Hippocampal formation (tissue), 2 donors: ENCODE results near the gene RARRES2.

Source experiments
- DNase-seq, 2 donors: peaks; one replicate each; lab custom pipeline; 2025; lab: John Stamatoyannopoulos, UW

Gene RARRES2

GRCh38 chr7:150337659-150338081, 3.8 kb downstream of the RARRES2 start:
- DNase-seq, result no peak

DNA sequence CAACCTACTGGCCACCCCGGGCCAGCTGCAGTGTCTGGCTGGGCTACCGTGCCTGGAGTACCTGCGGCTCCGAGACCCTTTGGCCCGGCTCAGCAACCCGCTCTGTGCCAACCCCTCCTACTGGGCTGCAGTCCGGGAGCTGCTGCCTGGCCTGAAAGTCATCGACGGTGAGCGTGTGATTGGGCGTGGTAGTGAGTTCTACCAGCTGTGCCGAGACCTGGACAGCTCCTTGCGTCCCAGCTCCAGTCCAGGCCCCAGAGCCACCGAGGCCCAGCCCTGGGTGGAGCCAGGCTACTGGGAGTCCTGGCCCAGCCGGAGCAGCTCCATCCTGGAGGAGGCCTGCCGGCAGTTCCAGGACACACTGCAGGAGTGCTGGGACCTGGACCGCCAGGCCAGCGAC, 4.2 kb downstream of the RARRES2 start:
- no peak for DNase-seq

GRCh38 chr7:150336746-150337145, 4.7 kb downstream of the RARRES2 start:
- DNase-seq, result no peak

DNA sequence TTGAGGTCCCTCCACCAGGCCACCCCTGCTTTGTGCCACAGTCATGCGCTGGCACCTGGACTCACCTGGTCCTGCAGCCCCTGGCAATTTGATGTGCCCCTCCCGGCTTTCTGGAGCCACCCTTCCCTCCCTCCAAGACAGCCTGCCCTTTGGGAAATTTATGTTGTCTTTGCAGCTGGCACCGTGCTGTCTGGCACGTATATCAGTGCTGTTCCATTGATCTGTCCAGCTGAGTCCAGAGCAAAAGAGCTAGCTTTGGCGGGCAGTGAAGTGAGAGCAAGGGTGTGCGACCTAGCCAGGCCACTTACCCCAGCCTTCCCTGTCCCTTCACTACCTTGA, 5.7 kb downstream of the RARRES2 start:
- DNase-seq, result no peak

- no peak for DNase-seq
Measured at GRCh38 chr7:150335108-150335773, 6.2 kb downstream of the RARRES2 start.

GRCh38 chr7:150334108-150334507, 7.3 kb downstream of the RARRES2 start:
- DNase-seq, result no peak

- DNase-seq, result no peak
Measured at GRCh38 chr7:150333659-150334058, 7.8 kb downstream of the RARRES2 start.

DNA sequence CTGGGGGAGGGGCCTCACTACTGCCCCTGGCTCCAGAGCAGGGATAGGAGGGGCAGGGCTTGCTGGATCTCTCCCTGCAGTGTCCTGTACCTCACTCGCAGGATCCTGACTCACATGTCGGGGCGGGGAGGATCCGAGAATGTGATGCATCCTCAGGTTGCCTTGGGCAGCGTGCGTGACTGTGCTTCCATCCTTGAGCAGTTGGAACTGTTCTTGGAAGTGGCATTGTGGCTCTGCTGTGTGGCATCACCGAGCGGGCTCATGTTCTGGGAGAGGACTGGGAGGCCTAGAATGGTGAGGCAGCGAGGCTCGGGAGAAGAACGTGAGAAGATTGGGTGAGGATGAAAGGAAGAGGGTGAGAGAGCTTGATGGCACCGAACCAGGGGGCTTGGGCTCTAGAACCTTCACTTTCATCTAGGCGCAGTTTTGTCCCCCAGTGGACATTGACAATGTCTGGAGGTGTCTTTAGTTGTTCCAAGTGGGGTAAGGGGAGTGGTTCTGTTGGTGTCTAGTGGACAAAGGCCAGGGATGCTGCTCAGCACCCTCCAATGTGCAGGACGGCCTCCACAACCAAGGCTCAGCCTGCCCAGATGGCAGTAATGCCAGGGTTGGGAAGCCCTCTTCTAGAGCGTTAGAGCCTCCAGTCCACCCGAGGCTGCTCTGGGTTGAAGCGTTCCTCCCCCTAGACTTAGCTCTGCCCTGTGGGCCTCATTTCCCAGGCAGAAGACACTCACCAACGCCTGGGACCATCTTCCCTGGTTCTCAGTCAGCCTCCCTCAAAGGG, 8.4 kb downstream of the RARRES2 start:
- DNase-seq, result no peak

- DNase-seq, result no peak
Measured at GRCh38 chr7:150330211-150330885, 11.1 kb downstream of the RARRES2 start.

GRCh38 chr7:150329331-150330120, 11.9 kb downstream of the RARRES2 start:
- DNase-seq, result no peak

DNA sequence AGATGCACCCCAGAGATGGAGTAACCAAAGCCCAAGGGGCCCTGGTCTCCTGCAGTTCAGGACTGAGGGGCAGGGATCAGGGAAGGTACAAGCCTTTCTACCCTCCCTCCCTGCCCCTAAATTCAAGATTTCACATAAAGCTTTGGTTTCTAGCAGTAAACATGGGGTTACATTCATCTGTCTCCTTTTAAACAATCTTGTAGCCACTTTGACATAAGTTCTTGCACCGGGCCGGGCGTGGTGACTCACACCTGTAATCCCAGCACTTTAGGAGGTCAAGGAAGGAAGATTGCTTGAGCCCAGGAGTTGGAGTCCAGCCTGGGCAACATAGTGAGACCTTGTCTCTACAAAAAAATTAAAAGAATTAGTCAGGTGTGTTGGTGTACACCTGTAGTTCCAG, 14.1 kb downstream of the RARRES2 start:
- no peak for DNase-seq

DNA sequence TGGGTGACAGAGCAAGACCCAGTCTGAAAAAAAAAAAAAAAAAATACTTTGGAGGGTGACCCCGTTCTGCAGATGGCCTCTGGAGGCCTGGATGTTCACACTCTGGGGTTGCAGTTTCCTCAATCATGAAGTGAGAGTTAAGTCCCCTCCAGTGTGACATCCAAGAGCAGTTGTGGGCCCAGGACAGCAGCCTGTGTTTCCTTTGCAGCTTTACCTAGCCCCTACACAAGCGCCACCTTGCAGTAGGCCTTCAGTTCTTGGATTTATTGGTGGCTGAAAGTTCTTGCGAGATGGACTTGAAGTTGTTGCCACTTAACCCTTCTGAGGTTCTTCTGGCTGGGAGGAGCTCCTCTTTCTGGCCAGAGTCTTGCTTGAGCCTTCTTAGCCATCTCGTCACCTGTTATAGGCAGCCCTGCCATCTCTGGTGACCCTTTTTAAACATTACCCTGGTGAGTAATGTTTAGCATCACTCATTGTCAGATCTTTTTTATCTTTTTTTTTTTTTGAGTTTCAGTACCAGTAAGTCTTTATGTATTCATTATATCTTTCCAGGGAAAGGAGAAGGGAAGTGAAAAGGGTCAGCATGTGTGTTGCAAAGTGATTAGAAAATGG, 14.7 kb downstream of the RARRES2 start:
- DNase-seq, result no peak

DNA sequence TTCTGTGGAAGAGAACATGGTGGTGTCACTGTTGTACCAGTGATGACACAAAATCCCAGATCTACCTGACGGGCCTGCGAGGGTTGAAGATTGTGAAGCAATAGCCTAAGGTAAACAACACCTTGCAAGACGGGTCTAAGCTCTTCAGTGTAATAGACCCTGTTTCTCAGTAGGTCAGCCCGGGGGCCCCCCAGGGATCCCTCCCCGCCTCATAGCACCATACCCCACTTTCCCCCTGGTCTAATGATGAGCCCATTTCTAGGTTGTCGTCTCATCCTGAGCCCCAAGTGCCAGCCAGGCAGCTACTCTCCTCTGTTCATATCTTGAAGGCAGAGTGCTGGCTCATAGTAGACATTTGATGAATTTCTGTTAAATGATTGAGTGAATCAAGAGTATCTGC, 15.5 kb downstream of the RARRES2 start:
- no peak for DNase-seq

DNA sequence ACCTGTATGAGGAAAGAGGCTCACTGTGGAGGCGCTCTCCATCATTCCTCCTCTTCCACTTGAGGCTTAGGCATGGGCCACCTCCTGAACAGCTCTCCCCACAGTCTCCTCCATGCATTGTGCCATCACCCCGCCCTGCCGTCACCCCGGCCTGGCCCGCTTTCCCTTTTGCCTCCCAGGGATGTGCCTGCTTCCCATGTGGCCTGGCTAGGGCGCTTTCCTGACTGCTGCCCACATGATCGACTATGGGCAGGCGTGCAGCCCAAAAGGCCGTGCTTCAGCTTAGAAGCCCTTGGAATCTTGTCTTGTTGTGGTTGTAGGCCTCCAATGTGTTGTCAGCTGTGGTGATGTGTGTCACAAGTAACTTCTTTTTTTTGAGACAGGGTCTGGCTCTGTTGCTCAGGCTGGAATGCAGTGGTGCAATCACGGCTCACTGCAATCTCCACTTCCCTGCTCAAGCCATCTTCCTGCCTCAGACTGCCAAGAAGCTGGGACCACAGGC, 16.3 kb downstream of the RARRES2 start:
- no peak for DNase-seq

- DNase-seq, result no peak
Measured at GRCh38 chr7:150324373-150324961, 17.0 kb downstream of the RARRES2 start.

DNA sequence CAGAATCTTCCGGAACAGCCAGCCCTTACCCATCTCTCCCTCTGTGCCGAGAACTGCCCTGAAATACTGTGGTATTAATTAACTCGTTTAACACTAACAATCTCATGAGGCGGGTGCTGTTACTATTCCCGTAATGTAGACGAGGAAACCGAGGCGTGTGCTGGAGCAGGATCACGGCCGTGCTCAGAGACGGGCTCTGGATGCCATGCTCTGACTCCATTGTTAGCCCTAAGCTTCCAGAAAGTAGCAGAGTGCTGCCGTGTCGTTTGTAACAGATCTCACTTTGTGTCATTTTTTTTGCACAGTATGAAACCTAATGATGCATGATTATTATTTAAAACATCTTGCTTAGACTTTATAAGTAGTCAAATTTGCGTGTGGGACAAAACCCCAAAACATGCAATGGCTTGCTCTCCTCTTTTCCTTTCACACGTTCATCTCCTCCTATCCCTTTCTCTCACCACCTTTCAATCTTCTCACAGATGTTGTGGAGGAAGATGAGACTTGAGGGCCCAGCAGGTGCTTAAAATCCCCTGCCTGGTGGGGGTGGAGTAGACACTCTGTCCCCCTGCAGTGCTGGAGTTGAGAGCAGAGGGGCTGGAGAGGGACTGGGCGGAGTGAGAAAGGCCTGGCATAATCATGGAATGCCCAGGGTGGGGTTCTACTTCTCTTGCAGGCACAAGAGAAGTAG, 17.6 kb downstream of the RARRES2 start:
- DNase-seq, result no peak

DNA sequence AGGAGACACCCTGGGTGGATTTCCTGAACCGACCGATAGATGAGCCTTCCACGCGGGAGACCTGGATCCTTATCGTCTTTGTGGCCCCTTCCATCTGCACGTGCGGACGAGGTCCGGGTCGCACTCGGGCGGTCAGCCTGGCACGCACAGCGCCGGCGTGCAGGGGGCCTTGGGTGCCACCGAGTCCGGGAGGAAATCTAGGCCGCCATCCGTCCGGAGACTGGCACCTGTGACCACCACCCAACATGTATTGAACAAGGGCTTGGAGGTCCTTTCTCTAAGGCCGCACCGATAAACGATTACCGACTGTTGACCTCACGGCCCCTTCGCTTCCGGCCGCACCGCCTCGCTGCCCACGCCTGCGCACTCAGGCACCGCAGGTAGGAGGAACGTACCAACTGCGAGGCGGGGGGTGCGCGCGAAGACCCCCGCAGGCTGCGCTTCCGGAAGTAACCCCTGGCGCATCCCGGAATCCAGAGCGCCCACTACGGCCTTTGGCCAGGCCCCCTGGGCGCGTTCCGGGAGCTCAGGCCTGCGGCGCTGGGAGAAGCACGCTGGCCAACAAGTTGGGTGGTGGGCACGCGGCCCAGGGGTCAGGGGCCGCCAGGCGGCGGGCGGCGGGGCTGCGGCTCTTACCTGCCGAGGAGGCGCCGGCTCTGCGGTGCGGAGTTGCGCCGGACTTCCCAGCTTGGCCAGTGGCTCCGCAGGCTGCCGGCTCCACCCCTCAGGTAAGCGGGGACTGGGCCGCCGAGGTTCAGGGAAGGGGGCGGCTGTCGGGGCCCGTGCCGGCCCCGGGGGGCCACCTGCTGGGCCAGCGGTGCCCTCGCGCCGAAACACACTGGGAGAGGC, 18.4 kb downstream of the RARRES2 start, which contains the start of the genes ACTR3C and LRRC61:
Gene ACTR3C (minus strand): TSS at position 713 of the 849 bp plus-strand sequence. CDS start 28,249 bp downstream, outside the sequence.
Gene LRRC61 (plus strand): TSS at position 523 of the 849 bp plus-strand sequence. CDS start 13,507 bp downstream, outside the sequence.
- no peak for DNase-seq

DNA sequence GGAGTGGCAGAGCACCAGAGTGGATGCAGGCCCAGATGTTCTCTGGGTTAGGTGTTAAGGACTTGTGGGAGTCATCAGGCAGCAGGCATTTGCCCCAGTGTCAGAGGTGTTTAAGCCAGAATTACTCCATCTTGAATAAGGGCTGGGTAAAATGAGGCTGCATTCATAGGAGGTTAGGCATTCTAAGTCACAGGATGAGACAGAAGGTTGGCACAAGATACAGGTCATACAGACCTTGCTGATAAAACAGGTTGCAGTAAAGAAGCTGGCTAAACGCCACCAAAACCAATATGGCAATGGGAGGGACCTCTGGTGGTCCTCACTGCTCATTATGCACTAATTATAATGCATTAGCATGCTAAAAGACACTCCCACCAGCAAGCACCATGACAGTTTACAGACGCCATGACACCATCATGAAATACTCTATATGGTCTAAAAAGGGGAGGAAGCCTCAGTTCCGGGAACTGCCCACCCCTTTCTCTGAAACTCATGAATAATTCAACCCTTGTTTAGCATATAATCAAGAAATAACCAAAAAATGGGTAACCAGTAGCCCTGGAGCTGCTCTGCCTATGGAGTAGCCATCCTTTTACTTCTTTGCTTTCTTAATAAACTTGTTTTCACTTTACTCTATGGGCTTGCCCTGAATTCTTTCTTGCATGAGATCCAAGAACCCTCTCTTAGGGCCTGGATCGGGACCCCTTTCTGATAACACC, 19.2 kb downstream of the RARRES2 start:
- no peak for DNase-seq

- no peak for DNase-seq
Measured at GRCh38 chr7:150321788-150322113, 19.7 kb downstream of the RARRES2 start.
